Stimulated activated CD4-positive, alpha-beta T cell treated with anti-CD3 and anti-CD28 coated beads, TNF-alpha, amount 100 ng/mL, for 1 hour (primary cell): Measurements from ENCODE around the gene PIRT.
"Not testable (repeated sequence)": the region's sequence is repeated elsewhere in the genome, so short reads cannot be mapped to it uniquely, and the experiment has no call there.

ENCODE experiments used
- DNase-seq, 3 donors: peaks; one replicate each; pipeline ENCODE4 v3.0.0-alpha.2; 2020; ENCODE audit warnings: low read depth in 3 of 3, low spot score in 1 of 3

Gene PIRT

GRCh38 chr17:10837921-10838320 is at the start of gene PIRT:
PIRT (minus strand) TSS chr17:10838087; CDS start chr17:10825645, 12,442 bp downstream.
- no peak for DNase-seq

- DNase-seq = no peak
Measured at GRCh38 chr17:10881959-10882358, 44.1 kb upstream of the PIRT start.

GRCh38 chr17:10879190-10879836 is 41.4 kb upstream of the PIRT start:
- no peak for DNase-seq

GRCh38 chr17:10875984-10876555 is 38.2 kb upstream of the PIRT start:
- DNase-seq = no peak

- DNase-seq = no peak
Measured at GRCh38 chr17:10875430-10875851, 37.6 kb upstream of the PIRT start.

GRCh38 chr17:10871914-10872313 is 34.0 kb upstream of the PIRT start:
- no peak for DNase-seq

- no peak for DNase-seq
Measured at GRCh38 chr17:10870336-10871050, 32.6 kb upstream of the PIRT start.

- not testable (repeated sequence) for DNase-seq
Measured at GRCh38 chr17:10868744-10869143, 30.9 kb upstream of the PIRT start.

- DNase-seq = no peak
Measured at GRCh38 chr17:10859051-10859450, 21.2 kb upstream of the PIRT start.

GRCh38 chr17:10857976-10858375 is 20.1 kb upstream of the PIRT start:
- no peak for DNase-seq

GRCh38 chr17:10846636-10847035 is 8.7 kb upstream of the PIRT start:
- DNase-seq = not testable (repeated sequence)

GRCh38 chr17:10845388-10845751 is 7.5 kb upstream of the PIRT start:
- no peak for DNase-seq

- peak; percentile 31 to 60 (median 37) for DNase-seq
Measured at GRCh38 chr17:10844621-10845387, 6.9 kb upstream of the PIRT start.

GRCh38 chr17:10843811-10844210 is 5.9 kb upstream of the PIRT start:
- DNase-seq = no peak

- DNase-seq = no peak
Measured at GRCh38 chr17:10842658-10843057, 4.8 kb upstream of the PIRT start.

- no peak for DNase-seq
Measured at GRCh38 chr17:10838682-10839081, 795 bp upstream of the PIRT start.

GRCh38 chr17:10836966-10837590 is 809 bp downstream of the PIRT start:
- DNase-seq = no peak

GRCh38 chr17:10836145-10836544 is 1.7 kb downstream of the PIRT start:
- no peak for DNase-seq

- DNase-seq = no peak
Measured at GRCh38 chr17:10831696-10832095, 6.2 kb downstream of the PIRT start.

- DNase-seq = no peak
Measured at GRCh38 chr17:10827898-10828552, 9.9 kb downstream of the PIRT start.

GRCh38 chr17:10824874-10825273 is 13.0 kb downstream of the PIRT start:
- DNase-seq = no peak
